T-helper 9 cell (primary cell): Measurements from ENCODE around the gene PRDM15.

Experiments
- DNase-seq: peaks from one replicate; pipeline ENCODE4 v3.0.0-alpha.2; 2020

Gene PRDM15

GRCh38 chr21:41861987-41862386 is 17.2 kb downstream of the PRDM15 start:
- no peak for DNase-seq

GRCh38 chr21:41861255-41861654 is 17.9 kb downstream of the PRDM15 start:
- DNase-seq: no peak

- no peak for DNase-seq
Observed at GRCh38 chr21:41859297-41859980, 19.7 kb downstream of the PRDM15 start.

GRCh38 chr21:41858466-41859296 is 20.5 kb downstream of the PRDM15 start:
- no peak for DNase-seq

GRCh38 chr21:41857771-41858300 is 21.3 kb downstream of the PRDM15 start:
- DNase-seq: no peak

GRCh38 chr21:41856572-41856971 is 22.6 kb downstream of the PRDM15 start:
- DNase-seq: no peak

GRCh38 chr21:41854426-41854995 is 24.6 kb downstream of the PRDM15 start:
- no peak for DNase-seq

- DNase-seq: no peak
Observed at GRCh38 chr21:41852929-41853320, 26.2 kb downstream of the PRDM15 start.

- no peak for DNase-seq
Observed at GRCh38 chr21:41852151-41852928, 26.8 kb downstream of the PRDM15 start.

GRCh38 chr21:41851090-41851790 is 27.9 kb downstream of the PRDM15 start:
- DNase-seq: no peak

- DNase-seq: no peak
Observed at GRCh38 chr21:41850085-41850484, 29.1 kb downstream of the PRDM15 start.

- DNase-seq: no peak
Observed at GRCh38 chr21:41848958-41849580, 30.1 kb downstream of the PRDM15 start.

GRCh38 chr21:41848533-41848932 is 30.6 kb downstream of the PRDM15 start:
- no peak for DNase-seq

GRCh38 chr21:41847066-41847804 is 31.9 kb downstream of the PRDM15 start:
- DNase-seq: no peak

- DNase-seq: no peak
Observed at GRCh38 chr21:41846536-41846935, 32.6 kb downstream of the PRDM15 start.

- DNase-seq: no peak
Observed at GRCh38 chr21:41846033-41846317, 33.2 kb downstream of the PRDM15 start.

- no peak for DNase-seq
Observed at GRCh38 chr21:41845310-41846032, 33.7 kb downstream of the PRDM15 start.

GRCh38 chr21:41843584-41843983 is 35.6 kb downstream of the PRDM15 start:
- no peak for DNase-seq

GRCh38 chr21:41840880-41841279 is 38.3 kb downstream of the PRDM15 start:
- no peak for DNase-seq

- no peak for DNase-seq
Observed at GRCh38 chr21:41839387-41840000, 39.6 kb downstream of the PRDM15 start.
